ENCODE results near the gene SPATC1L. TPM values are rescaled to one million over a fixed set of nuclear protein-coding genes. Genes with fewer than 3 reads are reported as not detected.

SPATC1L gene
- total RNA-seq, 1 experiment from 2014 or later, result 36.0 TPM

- Mint-ChIP-seq H3K9me3 (peaks cover 0 to 8% of the 10 kb centered on the region in 2 experiments; a peak in 2 of 5 replicates), H3K27ac (no peak overlapping the region), H3K27me3 (ENCODE audit: low read depth) (no peaks in the 10 kb centered on the region), H3K4me3 (no peak overlapping the region), H3K36me3 (ENCODE audit: insufficient read depth in 1 of 3, low read depth in 3 of 3) (peaks cover 26 to 53% (median 33%) of the 10 kb centered on the region in 3 experiments), H3K4me1 (peaks cover 0 to 4% of the 10 kb centered on the region in 2 experiments; a peak in 2 of 4 replicates)
- no peak overlapping the region for H3K23ac ChIP-seq (ENCODE audit: insufficient read length, low read depth, low read length)
- H3K4me1 ChIP-seq (ENCODE audit: insufficient read depth, low read length), result no peaks in the 10 kb centered on the region
- no peak overlapping the region for H2BK120ac ChIP-seq (ENCODE audit: low read depth, low read length, poor library complexity, severe bottlenecking)
- no peaks in the 10 kb centered on the region for H3K23me2 ChIP-seq (ENCODE audit: insufficient read length, low read depth, low read length, poor library complexity, severe bottlenecking)
- no peak overlapping the region for H3K9ac ChIP-seq (ENCODE audit: extremely low read depth, insufficient read length, low read length)
- no peak overlapping the region for H2BK12ac ChIP-seq (ENCODE audit: insufficient read length, low read depth, low read length)
- no peak overlapping the region for H2AFZ ChIP-seq (ENCODE audit: low read length)
- H4K20me1 ChIP-seq (ENCODE audit: control insufficient read depth, insufficient read depth, insufficient read length), result no peaks in the 10 kb centered on the region
- no peak overlapping the region for H3T11ph ChIP-seq (ENCODE audit: low read length)
- TF ChIP-seq CTCF (conservative IDR thresholded peaks at IDR 0.05), result no peak
- H2BK15ac ChIP-seq (ENCODE audit: low read depth, low read length), result no peak overlapping the region
- H2AK5ac ChIP-seq (ENCODE audit: insufficient read length, low read length), result no peak overlapping the region
- no CpG with 5 or more reads among the region's 4 CpGs for WGBS (ENCODE audit: extremely low coverage, insufficient read length, low lambda C conversion rate)
- no peak overlapping the region for H3K18ac ChIP-seq (ENCODE audit: insufficient read length, low read depth, low read length)
- no peak overlapping the region for H3K4ac ChIP-seq (ENCODE audit: low read depth, low read length)
- H4K91ac ChIP-seq (ENCODE audit: insufficient read length, low read depth, low read length), result no peak overlapping the region
- H3K79me2 ChIP-seq (ENCODE audit: insufficient read depth, low read length), result no peaks in the 10 kb centered on the region
- no peak overlapping the region for H4K8ac ChIP-seq (replicated peaks; ENCODE audit: insufficient read length, low read depth, low read length)
- no peaks in the 10 kb centered on the region for H3K79me1 ChIP-seq (ENCODE audit: insufficient read depth, low read depth, low read length, poor library complexity, severe bottlenecking)
- H3K56ac ChIP-seq (ENCODE audit: insufficient read length, low read depth, low read length), result no peak overlapping the region
- H3K14ac ChIP-seq (ENCODE audit: insufficient read depth, low read length), result no peak overlapping the region
- no peak overlapping the region for H2BK5ac ChIP-seq (ENCODE audit: insufficient read length, low read length)
- DNase-seq, result no peak
- no peak overlapping the region for H3K4me2 ChIP-seq (ENCODE audit: insufficient read depth, insufficient read length, low read length)
- H4K5ac ChIP-seq (ENCODE audit: insufficient read length, low read depth, low read length), result no peak overlapping the region
- no peak overlapping the region for H3K27ac ChIP-seq (ENCODE audit: insufficient read length, low read depth, low read length)
- H2BK20ac ChIP-seq (ENCODE audit: low read depth, low read length, poor library complexity, severe bottlenecking), result no peak overlapping the region
- no peaks in the 10 kb centered on the region for H3K27me3 ChIP-seq (ENCODE audit: insufficient read depth, low read length)
- no peaks in the 10 kb centered on the region for H3K9me3 ChIP-seq (ENCODE audit: control insufficient read depth, low read depth, low read length)
These were observed 69.3 kb downstream of the SPATC1L start for GRCh38 chr21:46114963-46115362.

Measured in H9 (cell line).